WERI-Rb-1 (cell line): ENCODE results near the gene TMEM158.

Experiments used
- DNase-seq: peaks from one replicate; pipeline ENCODE4 v3.0.0-alpha.2; 2020
- H3K27ac ChIP-seq: fragments of 250-450 bp; sonication (Bioruptor Pico); 2 replicates; pipeline ENCODE4 v1.5.1; 2020; ENCODE audit warnings: mild to moderate bottlenecking, moderate library complexity
- H3K27me3 ChIP-seq: fragments of 250-450 bp; sonication (Bioruptor Pico); 2 replicates; pipeline ENCODE4 v1.5.1; 2021; ENCODE audit warnings: mild to moderate bottlenecking, low read depth, moderate library complexity; ENCODE audit not compliant: insufficient read depth, severe bottlenecking
- H3K36me3 ChIP-seq: fragments of 250-450 bp; sonication (Bioruptor Pico); 2 replicates; pipeline ENCODE4 v1.5.1; 2020; ENCODE audit warnings: mild to moderate bottlenecking, moderate library complexity
- H3K4me3 ChIP-seq: 2 replicates; pipeline ENCODE4 v1.5.1; 2011; ENCODE audit warnings: low read depth, mild to moderate bottlenecking, control low read depth, low read length
- H3K9me3 ChIP-seq: fragments of 250-450 bp; sonication (Bioruptor Pico); 2 replicates; pipeline ENCODE4 v1.5.1; 2021; ENCODE audit warnings: mild to moderate bottlenecking, moderate library complexity; ENCODE audit not compliant: severe bottlenecking
- CTCF ChIP-seq: IDR thresholded peaks from 2 replicates; pipeline ENCODE4 v1.5.1; 2011; ENCODE audit warnings: low read depth, mild to moderate bottlenecking, control low read depth, inconsistent platforms, low read length

The TMEM158 gene

GRCh38 chr3:45205126-45205525, 21.0 kb downstream of the TMEM158 start:
- no peak for DNase-seq
- H3K27ac ChIP-seq = no peak overlapping the region
- TF ChIP-seq CTCF = no peak

GRCh38 chr3:45204136-45204535, 22.0 kb downstream of the TMEM158 start:
- no peaks in the 10 kb centered on the region for H3K36me3 ChIP-seq
- no peaks in the 10 kb centered on the region for H3K27me3 ChIP-seq
- H3K9me3 ChIP-seq = no peaks in the 10 kb centered on the region
- TF ChIP-seq CTCF = no peak
- H3K27ac ChIP-seq = no peak overlapping the region
- no peak overlapping the region for H3K4me3 ChIP-seq
- no peak for DNase-seq

More at GRCh38 chr3:45205126-45205525, 21.0 kb downstream of the TMEM158 start:
- H3K36me3 ChIP-seq = no peaks in the 10 kb centered on the region
- no peaks in the 10 kb centered on the region for H3K9me3 ChIP-seq
- H3K27me3 ChIP-seq = no peaks in the 10 kb centered on the region
- no peak overlapping the region for H3K4me3 ChIP-seq

GRCh38 chr3:45199837-45200648, 26.0 kb downstream of the TMEM158 start:
- DNase-seq = no peak
- Histone ChIP-seq H3K36me3 (no peaks in the 10 kb centered on the region), H3K27ac (no peak overlapping the region), H3K9me3 (no peaks in the 10 kb centered on the region), H3K4me3 (no peak overlapping the region), H3K27me3 (no peaks in the 10 kb centered on the region)
- no peak for TF ChIP-seq CTCF

- no peaks in the 10 kb centered on the region for H3K27me3 ChIP-seq
- H3K36me3 ChIP-seq = no peaks in the 10 kb centered on the region
- no peak for TF ChIP-seq CTCF
- no peak overlapping the region for H3K27ac ChIP-seq
- no peaks in the 10 kb centered on the region for H3K9me3 ChIP-seq
- no peak overlapping the region for H3K4me3 ChIP-seq
- DNase-seq = no peak
Observed at GRCh38 chr3:45198264-45199260, 27.5 kb downstream of the TMEM158 start.

GRCh38 chr3:45194791-45195190, 31.3 kb downstream of the TMEM158 start:
- H3K36me3 ChIP-seq = no peaks in the 10 kb centered on the region
- no peaks in the 10 kb centered on the region for H3K27me3 ChIP-seq
- H3K9me3 ChIP-seq = no peaks in the 10 kb centered on the region
- no peak for DNase-seq
- H3K27ac ChIP-seq = no peak overlapping the region
- H3K4me3 ChIP-seq = no peak overlapping the region
- TF ChIP-seq CTCF = no peak
